SW 1271 (cell line): Measurements from ENCODE around the gene NAA10.

ENCODE experiments used
- DNase-seq, 2 experiments: peaks; one replicate each; lab custom pipeline; 2025; lab: John Stamatoyannopoulos, UW

The NAA10 gene

GRCh38 chrX:153883163-153883843, 51.5 kb downstream of the NAA10 start:
- no peak for DNase-seq

GRCh38 chrX:153882557-153882956, 52.3 kb downstream of the NAA10 start:
- no peak for DNase-seq

- DNase-seq: no peak
These were observed 52.7 kb downstream of the NAA10 start for GRCh38 chrX:153882086-153882498.

- no peak for DNase-seq
These were observed 53.6 kb downstream of the NAA10 start for GRCh38 chrX:153881281-153881680.

GRCh38 chrX:153880440-153880815, 54.4 kb downstream of the NAA10 start:
- no peak for DNase-seq

GRCh38 chrX:153879741-153880439, 54.9 kb downstream of the NAA10 start:
- no peak for DNase-seq
